Gastroesophageal sphincter (tissue), 3 donors: ENCODE results near the gene NUDT16L1.

Experiments used
- CTCF ChIP-seq, 4 experiments: fragments of 200-600 bp in 2 of 4; fragments of 450-650 bp in 2 of 4; sonication (generic) in 1 of 4; IDR thresholded peaks; one replicate each; pipeline ENCODE4 v1.5.1; 2017 to 2019; ENCODE audit warnings: antibody characterized with exemption in 4 of 4, mild to moderate bottlenecking in 2 of 4, moderate library complexity in 2 of 4
- EP300 ChIP-seq: sonication (generic); formaldehyde crosslinking; IDR thresholded peaks from one replicate; pipeline ENCODE4 v1.6.1; 2017; ENCODE audit warnings: antibody characterized with exemption, mild to moderate bottlenecking
- POLR2AphosphoS5 ChIP-seq: sonication (generic); formaldehyde crosslinking; IDR thresholded peaks from one replicate; pipeline ENCODE4 v1.6.1; 2017; ENCODE audit warnings: antibody characterized with exemption

GRCh38 chr16:4709481-4709880 lies 16.1 kb downstream of the NUDT16L1 start:
- TF ChIP-seq POLR2AphosphoS5, result no peak
- no peak for TF ChIP-seq EP300
- TF ChIP-seq CTCF (IDR thresholded peaks at IDR 0.05), result no peak
